ENCODE results near the gene NOS1.

Gene NOS1

GRCh38 chr12:117328556-117329100, 32.8 kb downstream of the NOS1 start:
- DNase-seq: no peak

- DNase-seq: no peak
These were observed 39.0 kb downstream of the NOS1 start for GRCh38 chr12:117322428-117322827.

GRCh38 chr12:117321572-117321971, 39.9 kb downstream of the NOS1 start:
- DNase-seq: no peak

- DNase-seq: no peak
These were observed 42.8 kb downstream of the NOS1 start for GRCh38 chr12:117318591-117318990.

DNA sequence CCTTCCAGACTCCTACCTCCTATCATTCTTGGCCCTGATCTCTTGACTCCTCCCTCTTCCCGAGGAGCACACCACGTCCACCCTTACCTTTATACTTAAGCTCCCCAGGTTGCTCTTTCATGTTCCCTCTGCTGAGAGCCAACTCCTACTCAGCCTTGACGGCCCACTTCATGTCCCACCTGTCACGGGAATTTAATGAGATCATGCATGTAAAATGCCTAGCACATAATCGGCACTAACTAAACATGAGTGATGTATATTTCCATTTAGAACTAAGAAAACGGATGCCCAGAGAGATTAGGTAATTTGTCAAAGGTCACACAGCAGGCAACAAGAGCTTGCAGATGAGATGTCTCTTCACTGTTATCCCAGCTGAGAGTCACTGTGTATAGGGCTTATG, 45.1 kb downstream of the NOS1 start:
- DNase-seq: no peak

- no peak for DNase-seq
These were observed 47.5 kb downstream of the NOS1 start for GRCh38 chr12:117313926-117314325.

GRCh38 chr12:117312770-117313169, 48.7 kb downstream of the NOS1 start:
- no peak for DNase-seq

- DNase-seq: no peak
These were observed 52.0 kb downstream of the NOS1 start for GRCh38 chr12:117309276-117309925.

- DNase-seq: no peak
These were observed 61.3 kb downstream of the NOS1 start for GRCh38 chr12:117300174-117300573.

DNA sequence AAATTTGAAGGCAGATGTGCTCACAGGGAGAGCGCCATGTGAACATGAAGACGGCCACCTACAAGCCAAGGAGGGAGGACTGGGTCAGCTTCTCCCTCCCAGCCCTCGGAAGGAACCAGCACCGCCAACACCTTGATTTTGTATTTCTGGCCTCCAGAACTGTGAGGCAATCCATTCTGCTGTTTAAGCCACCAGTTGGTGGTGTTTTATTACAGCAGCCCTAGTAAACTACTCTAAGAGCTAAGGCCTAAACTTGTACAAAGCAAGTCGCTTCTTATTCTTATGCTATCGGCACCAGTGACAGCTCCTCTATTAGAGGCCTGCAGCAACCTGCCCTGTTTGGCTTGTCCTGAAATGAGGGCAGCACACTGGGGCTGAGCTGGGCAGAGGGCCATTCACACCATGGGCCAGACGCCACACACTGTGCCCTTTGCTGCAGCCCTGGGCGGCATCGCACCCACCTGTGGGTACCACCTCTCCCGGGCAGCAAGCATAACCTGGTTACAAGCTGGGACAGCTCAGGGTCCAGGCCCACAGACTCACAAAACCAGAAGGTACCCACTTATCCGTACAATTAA, 62.7 kb downstream of the NOS1 start:
- no peak for DNase-seq

DNA sequence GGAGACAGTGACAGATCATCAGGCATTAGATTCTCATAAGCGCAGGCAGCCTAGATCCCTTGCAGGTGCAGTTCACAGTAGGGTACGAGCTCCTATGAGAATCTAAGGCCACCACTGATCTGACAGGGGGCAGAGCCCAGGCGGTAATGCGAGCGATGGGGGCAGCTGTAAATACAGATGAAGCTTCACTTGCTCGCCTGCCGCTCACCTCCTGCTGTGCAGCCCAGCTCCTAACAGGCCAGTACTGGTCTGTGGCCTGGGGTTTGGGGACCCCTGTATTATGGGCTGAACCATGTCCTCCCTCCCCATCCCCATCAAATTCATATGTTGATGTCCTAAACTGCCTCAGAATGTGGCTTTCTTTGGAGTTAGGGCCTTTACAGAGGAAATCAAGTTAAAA, 63.2 kb downstream of the NOS1 start:
- no peak for DNase-seq

DNA sequence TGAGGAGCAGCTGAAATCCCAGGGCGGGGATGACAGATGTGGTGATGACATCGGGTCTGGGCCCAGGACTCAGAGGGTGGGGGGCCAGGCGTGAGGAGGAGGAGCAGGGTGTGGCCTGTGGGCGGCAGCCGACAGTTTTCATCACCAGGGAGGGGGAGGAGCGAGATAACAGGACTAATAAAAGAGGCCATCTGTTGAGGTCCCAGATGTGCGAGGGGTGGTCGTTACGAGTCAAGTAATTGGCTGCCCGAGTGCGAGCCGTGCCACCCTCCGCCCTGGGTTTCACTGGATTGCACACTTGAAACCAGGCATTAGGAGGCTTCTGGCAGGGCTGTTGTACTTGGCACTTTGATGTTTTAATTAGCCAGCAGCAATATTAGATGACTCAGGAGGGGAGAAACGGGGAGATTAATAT, 67.2 kb downstream of the NOS1 start:
- DNase-seq: no peak

DNA sequence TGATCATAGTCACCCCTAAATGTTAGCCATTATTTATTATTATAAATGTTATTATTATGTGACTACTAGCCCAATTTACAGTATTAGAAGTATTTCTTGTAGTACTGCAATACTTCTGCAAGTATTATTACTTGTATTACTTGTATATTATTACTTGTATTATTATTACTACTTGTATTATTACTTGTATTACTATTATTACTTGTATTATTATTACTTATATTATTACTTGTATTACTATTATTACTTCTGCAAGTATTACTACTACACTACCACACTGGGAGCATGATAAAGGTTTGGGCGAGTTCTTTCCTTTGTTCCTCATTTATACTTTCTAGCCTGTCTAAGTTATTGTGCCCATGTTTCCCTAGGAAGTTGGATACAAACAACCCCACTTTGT, 67.9 kb downstream of the NOS1 start:
- no peak for DNase-seq

- no peak for DNase-seq
These were observed 68.7 kb downstream of the NOS1 start for GRCh38 chr12:117292688-117293087.

- peak; percentile 28 for DNase-seq
These were observed 77.3 kb downstream of the NOS1 start for GRCh38 chr12:117284140-117284539.

- DNase-seq: no peak
These were observed 78.9 kb downstream of the NOS1 start for GRCh38 chr12:117282490-117282889.

- DNase-seq: no peak
These were observed 81.3 kb downstream of the NOS1 start for GRCh38 chr12:117280019-117280680.

- DNase-seq: no peak
These were observed 81.8 kb downstream of the NOS1 start for GRCh38 chr12:117279606-117280005.

- no peak for DNase-seq
These were observed 83.6 kb downstream of the NOS1 start for GRCh38 chr12:117277875-117278274.

GRCh38 chr12:117273091-117273490, 88.3 kb downstream of the NOS1 start:
- DNase-seq: no peak

- no peak for DNase-seq
These were observed 88.7 kb downstream of the NOS1 start for GRCh38 chr12:117272690-117273089.

DNA sequence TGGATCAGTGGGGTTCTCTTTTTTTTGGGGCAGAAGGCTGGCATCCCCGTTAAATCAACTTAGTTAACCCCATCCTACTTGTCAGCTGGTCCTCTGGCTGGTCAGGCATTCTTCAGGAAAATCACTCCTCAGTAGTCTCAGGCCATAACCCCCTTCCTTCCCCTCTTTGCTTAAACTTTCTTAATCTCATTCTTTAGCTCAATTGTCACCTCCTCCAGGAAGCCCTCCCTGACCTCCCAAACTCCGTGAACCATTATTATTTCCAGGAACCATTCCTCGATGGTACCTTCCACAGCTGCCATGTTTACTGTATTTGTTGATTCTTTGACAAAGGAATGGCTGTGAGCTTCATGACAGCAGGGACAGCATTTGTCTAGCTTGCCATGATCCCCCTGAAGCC, 98.7 kb downstream of the NOS1 start:
- no peak for DNase-seq

- no peak for DNase-seq
These were observed 100.2 kb downstream of the NOS1 start for GRCh38 chr12:117261247-117261646.

- no peak for DNase-seq
These were observed 106.0 kb downstream of the NOS1 start for GRCh38 chr12:117255386-117255785.

All from NCI-H2107 (cell line).